Mesothelial cell of epicardium (in vitro differentiated cells): ENCODE data around the gene ELL2. TPM values are rescaled to one million over a fixed set of nuclear protein-coding genes. Genes with fewer than 3 reads are reported as not detected.

ENCODE experiments used
- DNase-seq, 2 experiments: peaks; one replicate each; pipeline ENCODE4 v3.0.0; 2021; ENCODE audit warnings: low spot score in 2 of 2; ENCODE audit not compliant: unreplicated experiment in 2 of 2
- H3K27ac Mint-ChIP-seq: 2 replicates; pipeline ENCODE4 v1.8.0; 2021; ENCODE audit warnings: mixed read lengths
- H3K27me3 Mint-ChIP-seq: 2 replicates; pipeline ENCODE4 v1.8.0; 2021; ENCODE audit warnings: low read depth, mixed read lengths
- H3K36me3 Mint-ChIP-seq: 2 replicates; pipeline ENCODE4 v1.8.0; 2021; ENCODE audit warnings: mixed read lengths
- H3K4me1 Mint-ChIP-seq: 2 replicates; pipeline ENCODE4 v1.8.0; 2021; ENCODE audit warnings: mixed read lengths
- H3K4me3 Mint-ChIP-seq: 2 replicates; pipeline ENCODE4 v1.8.0; 2021; ENCODE audit warnings: mild to moderate bottlenecking, moderate library complexity, mixed read lengths
- H3K9me3 Mint-ChIP-seq: 2 replicates; pipeline ENCODE4 v1.8.0; 2021; ENCODE audit warnings: mixed read lengths
- CTCF ChIP-seq: fragments of 200-600 bp; sonication (generic); IDR thresholded peaks from one replicate; pipeline ENCODE4 v1.5.0; 2021; ENCODE audit warnings: antibody characterized with exemption; ENCODE audit not compliant: unreplicated experiment
- total RNA-seq: library from RNA; stranded (reverse); gene quantifications from 3 replicates; pipeline ENCODE4 v1.2.1, GENCODE V29; 2021

Gene ELL2
- total RNA-seq, 1 donor from 2014 or later: 11.7 TPM

GRCh38 chr5:95924720-95925377, 36.8 kb downstream of the ELL2 start:
- no peak for TF ChIP-seq CTCF
- Mint-ChIP-seq H3K36me3 (no peaks in the 10 kb centered on the region), H3K4me1 (peaks cover 4% of the 10 kb centered on the region), H3K27ac (no peak overlapping the region), H3K9me3 (no peaks in the 10 kb centered on the region), H3K4me3 (no peak overlapping the region), H3K27me3 (no peaks in the 10 kb centered on the region)
- DNase-seq: no peak

GRCh38 chr5:95923918-95924544, 37.6 kb downstream of the ELL2 start:
- no peak for DNase-seq
- no peaks in the 10 kb centered on the region for H3K27me3 Mint-ChIP-seq
- H3K27ac Mint-ChIP-seq: no peak overlapping the region
- no peaks in the 10 kb centered on the region for H3K9me3 Mint-ChIP-seq
- peaks cover 4% of the 10 kb centered on the region for H3K4me1 Mint-ChIP-seq
- no peak overlapping the region for H3K4me3 Mint-ChIP-seq
- TF ChIP-seq CTCF: no peak
- H3K36me3 Mint-ChIP-seq: no peaks in the 10 kb centered on the region

GRCh38 chr5:95922798-95923197, 38.9 kb downstream of the ELL2 start:
- Mint-ChIP-seq H3K27ac (no peak overlapping the region), H3K4me3 (no peak overlapping the region), H3K4me1 (no peaks in the 10 kb centered on the region), H3K9me3 (no peaks in the 10 kb centered on the region), H3K36me3 (no peaks in the 10 kb centered on the region), H3K27me3 (no peaks in the 10 kb centered on the region)
- DNase-seq: no peak
- no peak for TF ChIP-seq CTCF

- no peaks in the 10 kb centered on the region for H3K27me3 Mint-ChIP-seq
- H3K4me3 Mint-ChIP-seq: no peak overlapping the region
- no peak for DNase-seq
- no peaks in the 10 kb centered on the region for H3K9me3 Mint-ChIP-seq
- no peaks in the 10 kb centered on the region for H3K36me3 Mint-ChIP-seq
- no peak for TF ChIP-seq CTCF
- no peak overlapping the region for H3K27ac Mint-ChIP-seq
- H3K4me1 Mint-ChIP-seq: no peaks in the 10 kb centered on the region
Measured at GRCh38 chr5:95921501-95921900, 40.1 kb downstream of the ELL2 start.

- Mint-ChIP-seq H3K9me3 (no peaks in the 10 kb centered on the region), H3K4me1 (peaks cover 6% of the 10 kb centered on the region), H3K4me3 (no peak overlapping the region), H3K36me3 (no peaks in the 10 kb centered on the region), H3K27ac (no peak overlapping the region), H3K27me3 (no peaks in the 10 kb centered on the region)
- TF ChIP-seq CTCF: no peak
- no peak for DNase-seq
Measured at GRCh38 chr5:95920822-95921221, 40.8 kb downstream of the ELL2 start.
